ENCODE data around the gene PCDHAC1. TPM values are rescaled to one million over a fixed set of nuclear protein-coding genes. Genes with fewer than 3 reads are reported as not detected.
A peak's percentile ranks its signal among the peaks of the same experiment; 100 is the strongest.

PCDHAC1 gene
- total RNA-seq, 4 donors from 2014 or later: 0.54 to 2.5 TPM; not detected in 2

GRCh38 chr5:140927228-140927573, 1.1 kb downstream of the PCDHAC1 start:
- Histone ChIP-seq H3K4me3 (peak overlapping the region; percentile 29 to 50 (median 37)), H3K36me3 (no peaks in the 10 kb centered on the region), H3K9me3 (peaks cover 0 to 4% (median 0%) of the 10 kb centered on the region in 4 donors), H3K4me1 (peaks cover 0 to 9% (median 0%) of the 10 kb centered on the region in 4 donors), H3K27me3 (no peaks in the 10 kb centered on the region), H3K27ac (peak overlapping the region in 1 of 4 donors; percentile 9)
- TF ChIP-seq CTCF (IDR thresholded peaks at IDR 0.05) (no peak), POLR2A (IDR thresholded peaks at IDR 0.05) (no peak)
- DNase-seq: no peak

- Histone ChIP-seq H3K4me3 (no peak overlapping the region), H3K9me3 (no peaks in the 10 kb centered on the region), H3K27ac (no peak overlapping the region), H3K36me3 (no peaks in the 10 kb centered on the region), H3K4me1 (no peaks in the 10 kb centered on the region), H3K27me3 (no peaks in the 10 kb centered on the region)
- no peak for DNase-seq
- TF ChIP-seq CTCF (IDR thresholded peaks at IDR 0.05) (no peak), POLR2A (IDR thresholded peaks at IDR 0.05) (no peak)
These were observed 9.0 kb downstream of the PCDHAC1 start for GRCh38 chr5:140934964-140935606.

- Histone ChIP-seq H3K36me3 (no peaks in the 10 kb centered on the region), H3K4me1 (no peaks in the 10 kb centered on the region), H3K9me3 (no peaks in the 10 kb centered on the region), H3K27me3 (no peaks in the 10 kb centered on the region), H3K27ac (no peak overlapping the region), H3K4me3 (no peak overlapping the region)
- DNase-seq: no peak
- TF ChIP-seq CTCF (IDR thresholded peaks at IDR 0.05): no peak
- TF ChIP-seq POLR2A (IDR thresholded peaks at IDR 0.05): no peak
These were observed 20.5 kb downstream of the PCDHAC1 start for GRCh38 chr5:140946578-140946977.

GRCh38 chr5:140951636-140952035, 25.5 kb downstream of the PCDHAC1 start:
- Histone ChIP-seq H3K27me3 (no peaks in the 10 kb centered on the region), H3K4me1 (no peaks in the 10 kb centered on the region), H3K9me3 (no peaks in the 10 kb centered on the region), H3K36me3 (no peaks in the 10 kb centered on the region), H3K27ac (no peak overlapping the region), H3K4me3 (no peak overlapping the region)
- TF ChIP-seq CTCF (IDR thresholded peaks at IDR 0.05) (no peak), POLR2A (IDR thresholded peaks at IDR 0.05) (no peak)
- no peak for DNase-seq

- DNase-seq: no peak
- H3K4me1 ChIP-seq: no peaks in the 10 kb centered on the region
- H3K27me3 ChIP-seq: no peaks in the 10 kb centered on the region
- no peaks in the 10 kb centered on the region for H3K9me3 ChIP-seq
- H3K27ac ChIP-seq: no peak overlapping the region
- H3K4me3 ChIP-seq: no peak overlapping the region
- no peaks in the 10 kb centered on the region for H3K36me3 ChIP-seq
- TF ChIP-seq POLR2A (IDR thresholded peaks at IDR 0.05) (no peak), CTCF (IDR thresholded peaks at IDR 0.05) (no peak)
These were observed 27.1 kb downstream of the PCDHAC1 start for GRCh38 chr5:140953234-140953633.

- Histone ChIP-seq H3K27ac (no peak overlapping the region), H3K27me3 (no peaks in the 10 kb centered on the region), H3K4me3 (no peak overlapping the region), H3K4me1 (no peaks in the 10 kb centered on the region), H3K9me3 (no peaks in the 10 kb centered on the region), H3K36me3 (no peaks in the 10 kb centered on the region)
- no peak for DNase-seq
- TF ChIP-seq CTCF (IDR thresholded peaks at IDR 0.05): no peak
- no peak for TF ChIP-seq POLR2A (IDR thresholded peaks at IDR 0.05)
These were observed 36.1 kb downstream of the PCDHAC1 start for GRCh38 chr5:140962190-140962589.
